NT2/D1 (cell line): Measurements from ENCODE around the gene CD200R1L.

Source experiments
- YY1 ChIP-seq: IDR thresholded peaks from 2 replicates; pipeline ENCODE4 v1.6.1; 2011; ENCODE audit not compliant: insufficient read length, insufficient read depth
- ZNF274 ChIP-seq: IDR thresholded peaks from 2 replicates; pipeline ENCODE4 v1.6.1; 2011; ENCODE audit warnings: mild to moderate bottlenecking, low read depth, low read length

GRCh38 chr3:112777811-112778210, 68.9 kb downstream of the CD200R1L start:
- TF ChIP-seq YY1 (no peak), ZNF274 (no peak)
